Mucosa of stomach (tissue), 1 donor: ENCODE data around the gene SMIM41.

Source experiments
- H3K27me3 ChIP-seq: one replicate; pipeline ENCODE4 v1.7.0; 2013; ENCODE audit warnings: mild to moderate bottlenecking, low read length; ENCODE audit not compliant: control insufficient read depth, insufficient read depth
- H3K36me3 ChIP-seq: one replicate; pipeline ENCODE4 v1.7.0; 2013; ENCODE audit warnings: low read length; ENCODE audit not compliant: control insufficient read depth, insufficient read depth
- H3K4me1 ChIP-seq: one replicate; pipeline ENCODE4 v1.7.0; 2013; ENCODE audit warnings: mild to moderate bottlenecking, low read length; ENCODE audit not compliant: control insufficient read depth, insufficient read depth
- H3K4me3 ChIP-seq: one replicate; pipeline ENCODE4 v1.7.0; 2013; ENCODE audit warnings: low read length
- H3K9ac ChIP-seq: one replicate; pipeline ENCODE4 v1.7.0; 2013; ENCODE audit warnings: mild to moderate bottlenecking, low read length, moderate library complexity
- H3K9me3 ChIP-seq: one replicate; pipeline ENCODE4 v1.7.0; 2013; ENCODE audit warnings: mild to moderate bottlenecking, low read length, moderate library complexity; ENCODE audit not compliant: control insufficient read depth
- donor health status: Pancreatic carcinoma.

SMIM41 gene

DNA sequence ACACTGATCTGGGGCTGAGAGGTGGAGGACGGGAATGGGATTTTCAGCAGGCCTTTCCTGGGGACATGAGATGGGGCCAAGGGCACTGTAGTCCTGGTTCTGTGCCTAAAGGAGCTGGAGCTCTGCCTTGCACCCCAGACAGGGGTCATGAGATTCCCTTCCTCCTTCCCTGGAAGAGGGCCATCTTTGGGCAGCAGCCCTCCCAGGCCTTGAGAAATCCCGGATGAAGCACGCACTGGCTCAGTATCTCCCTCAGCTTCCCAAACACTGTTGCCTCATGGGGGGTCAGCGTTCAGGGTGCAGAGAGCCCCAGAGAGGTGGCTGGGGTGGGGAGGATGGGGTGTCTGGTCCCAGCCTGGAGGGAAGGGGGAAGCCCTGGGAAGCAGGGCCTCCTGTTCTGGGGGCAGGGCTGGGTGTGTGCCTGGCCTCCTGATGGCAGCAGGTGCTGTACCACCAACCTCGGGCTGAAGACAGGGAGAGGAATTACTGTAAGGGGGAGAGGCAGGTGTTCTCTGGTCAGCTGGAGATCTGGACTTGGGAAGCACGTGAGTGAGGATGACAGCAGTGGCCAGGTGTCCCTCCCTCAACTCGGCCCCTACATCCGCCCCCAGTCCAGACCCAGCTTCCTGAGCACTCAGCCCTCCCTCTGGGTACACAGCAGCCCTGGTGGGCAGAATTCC, 36.7 kb upstream of the SMIM41 start:
- H3K4me1 ChIP-seq, result peaks cover 23% of the 10 kb centered on the region
- H3K9me3 ChIP-seq, result no peaks in the 10 kb centered on the region
- H3K36me3 ChIP-seq, result no peaks in the 10 kb centered on the region
- H3K27me3 ChIP-seq, result no peaks in the 10 kb centered on the region
- no peak overlapping the region for H3K4me3 ChIP-seq
- no peak overlapping the region for H3K9ac ChIP-seq

DNA sequence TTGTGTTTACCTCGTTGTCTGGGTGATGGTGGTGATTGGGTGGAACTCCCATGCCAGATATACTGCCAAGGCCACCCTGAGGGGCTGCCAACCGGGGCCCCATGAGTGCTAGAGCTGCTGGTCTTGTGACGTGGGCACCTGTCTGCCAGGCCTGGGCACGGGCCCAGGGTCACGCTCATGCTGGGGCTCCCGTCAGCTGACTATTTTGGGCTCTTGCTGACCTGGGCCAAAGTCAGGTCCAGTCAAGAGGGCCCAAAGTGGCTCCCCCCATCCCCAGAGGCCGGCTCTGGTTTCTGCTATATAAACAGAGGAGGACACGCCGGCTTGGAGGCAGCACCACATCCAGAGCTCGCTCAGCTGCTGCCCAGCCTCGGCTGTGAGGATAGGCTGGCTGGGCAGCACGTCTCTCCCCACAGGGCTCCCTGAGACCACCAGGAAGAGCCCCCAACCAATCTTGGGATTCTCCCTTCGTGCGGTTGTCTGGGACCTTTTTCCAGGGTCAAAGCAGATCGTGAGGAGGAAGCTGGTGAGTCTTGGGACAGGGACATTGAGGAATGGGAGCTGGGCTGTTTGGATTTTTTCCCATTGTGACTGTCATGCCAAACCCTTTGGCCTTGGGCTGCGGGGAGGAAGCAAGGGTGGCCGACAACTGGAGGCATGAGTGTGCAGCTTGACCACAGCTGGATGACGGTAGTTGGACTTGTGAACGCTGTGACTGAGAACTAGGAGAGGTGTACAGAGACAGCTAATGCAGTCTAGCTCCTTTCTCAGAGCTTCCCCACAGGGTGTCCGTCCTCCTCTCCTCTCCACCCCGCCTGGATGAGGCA, 35.9 kb upstream of the SMIM41 start:
- Histone ChIP-seq H3K27me3 (no peaks in the 10 kb centered on the region), H3K36me3 (no peaks in the 10 kb centered on the region), H3K9ac (peak overlapping the region; percentile 36), H3K4me3 (no peak overlapping the region), H3K4me1 (peaks cover 23% of the 10 kb centered on the region), H3K9me3 (no peaks in the 10 kb centered on the region)

- peak overlapping the region; percentile 36 for H3K9ac ChIP-seq
- no peak overlapping the region for H3K4me3 ChIP-seq
- peaks cover 23% of the 10 kb centered on the region for H3K4me1 ChIP-seq
- H3K27me3 ChIP-seq, result no peaks in the 10 kb centered on the region
- H3K9me3 ChIP-seq, result no peaks in the 10 kb centered on the region
- no peaks in the 10 kb centered on the region for H3K36me3 ChIP-seq
Measured at GRCh38 chr12:52044292-52044983, 35.1 kb upstream of the SMIM41 start.

- H3K27me3 ChIP-seq, result no peaks in the 10 kb centered on the region
- H3K9ac ChIP-seq, result no peak overlapping the region
- H3K4me3 ChIP-seq, result no peak overlapping the region
- peaks cover 34% of the 10 kb centered on the region for H3K4me1 ChIP-seq
- H3K9me3 ChIP-seq, result no peaks in the 10 kb centered on the region
- H3K36me3 ChIP-seq, result no peaks in the 10 kb centered on the region
Measured at GRCh38 chr12:52045794-52046199, 33.7 kb upstream of the SMIM41 start.

GRCh38 chr12:52046859-52047258, 32.6 kb upstream of the SMIM41 start:
- no peaks in the 10 kb centered on the region for H3K36me3 ChIP-seq
- no peaks in the 10 kb centered on the region for H3K9me3 ChIP-seq
- H3K4me1 ChIP-seq, result peaks cover 34% of the 10 kb centered on the region

DNA sequence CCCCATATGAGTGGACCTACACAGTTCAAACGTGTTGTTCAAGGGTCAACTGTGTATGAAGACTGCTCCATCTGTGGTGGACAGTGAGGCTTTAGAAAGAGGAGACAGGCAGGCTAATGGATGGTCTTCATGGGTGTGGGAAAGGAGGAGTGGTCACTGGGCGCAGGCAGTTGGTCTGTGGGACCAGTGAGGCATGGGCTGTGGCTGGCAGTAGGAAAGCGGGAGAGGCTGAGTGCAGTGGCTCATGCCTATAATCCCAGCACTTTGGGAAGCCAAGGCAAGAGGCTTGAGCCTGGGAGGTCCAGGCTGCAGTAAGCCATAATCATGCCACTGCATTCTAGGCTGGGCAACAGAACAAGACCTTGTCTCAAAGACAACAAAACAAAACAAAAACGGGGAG, 30.2 kb upstream of the SMIM41 start:
- Histone ChIP-seq H3K9ac (no peak overlapping the region), H3K4me3 (no peak overlapping the region), H3K36me3 (no peaks in the 10 kb centered on the region), H3K4me1 (peaks cover 36% of the 10 kb centered on the region), H3K9me3 (no peaks in the 10 kb centered on the region), H3K27me3 (no peaks in the 10 kb centered on the region)

More at GRCh38 chr12:52046859-52047258, 32.6 kb upstream of the SMIM41 start:
- H3K27me3 ChIP-seq, result no peaks in the 10 kb centered on the region
- no peak overlapping the region for H3K9ac ChIP-seq
- H3K4me3 ChIP-seq, result no peak overlapping the region

GRCh38 chr12:52049688-52050087, 29.8 kb upstream of the SMIM41 start:
- Histone ChIP-seq H3K9ac (no peak overlapping the region), H3K27me3 (no peaks in the 10 kb centered on the region), H3K4me3 (no peak overlapping the region), H3K36me3 (no peaks in the 10 kb centered on the region), H3K4me1 (peaks cover 32% of the 10 kb centered on the region), H3K9me3 (no peaks in the 10 kb centered on the region)

DNA sequence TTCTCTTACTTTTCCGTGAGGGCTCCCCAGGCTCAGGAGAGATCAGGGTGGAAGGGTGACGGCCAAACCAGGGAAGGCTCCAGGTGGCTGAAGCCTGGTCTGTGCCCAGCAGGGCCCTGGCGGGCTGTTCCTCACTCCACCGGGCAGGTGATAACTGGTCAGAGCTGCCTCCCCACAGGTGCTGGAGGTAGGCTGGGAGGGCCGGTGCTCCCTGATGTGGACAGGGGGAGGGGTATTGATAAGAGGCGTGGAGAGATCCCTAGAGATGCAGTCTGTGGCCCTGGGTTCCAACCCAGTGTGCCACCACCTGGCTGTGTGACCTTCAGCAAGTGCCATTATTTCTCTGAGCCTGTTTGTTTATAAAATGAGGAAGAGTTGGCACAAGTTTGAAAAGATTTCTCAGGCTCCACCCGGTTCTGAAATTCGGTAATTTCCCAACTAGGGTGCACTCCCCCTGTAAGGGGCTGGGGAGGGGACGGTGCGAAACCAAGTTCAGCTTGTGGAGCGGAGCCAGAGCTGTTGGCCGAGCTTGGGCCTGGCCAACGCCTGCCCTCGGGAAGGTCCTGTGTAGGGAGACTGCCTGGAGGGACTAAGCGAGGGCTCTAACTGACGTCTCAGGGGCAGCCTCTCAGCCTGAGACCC, 29.3 kb upstream of the SMIM41 start:
- Histone ChIP-seq H3K4me1 (peaks cover 29% of the 10 kb centered on the region), H3K27me3 (no peaks in the 10 kb centered on the region), H3K9me3 (no peaks in the 10 kb centered on the region), H3K9ac (peak overlapping the region; percentile 88), H3K4me3 (peak overlapping the region; percentile 61), H3K36me3 (no peaks in the 10 kb centered on the region)

GRCh38 chr12:52050758-52051541, 28.6 kb upstream of the SMIM41 start, which contains the start of gene NR4A1:
NR4A1 (plus strand) TSS chr12:52051442; CDS start chr12:52054329, 2,887 bp downstream.
- Histone ChIP-seq H3K4me3 (peak within 1 kb of the TSS; percentile 61), H3K4me1 (peaks cover 22% of the 10 kb centered on the region), H3K36me3 (no peaks in the 10 kb centered on the region), H3K27me3 (no peaks in the 10 kb centered on the region), H3K9ac (peak within 1 kb of the TSS; percentile 88), H3K9me3 (no peaks in the 10 kb centered on the region)

DNA sequence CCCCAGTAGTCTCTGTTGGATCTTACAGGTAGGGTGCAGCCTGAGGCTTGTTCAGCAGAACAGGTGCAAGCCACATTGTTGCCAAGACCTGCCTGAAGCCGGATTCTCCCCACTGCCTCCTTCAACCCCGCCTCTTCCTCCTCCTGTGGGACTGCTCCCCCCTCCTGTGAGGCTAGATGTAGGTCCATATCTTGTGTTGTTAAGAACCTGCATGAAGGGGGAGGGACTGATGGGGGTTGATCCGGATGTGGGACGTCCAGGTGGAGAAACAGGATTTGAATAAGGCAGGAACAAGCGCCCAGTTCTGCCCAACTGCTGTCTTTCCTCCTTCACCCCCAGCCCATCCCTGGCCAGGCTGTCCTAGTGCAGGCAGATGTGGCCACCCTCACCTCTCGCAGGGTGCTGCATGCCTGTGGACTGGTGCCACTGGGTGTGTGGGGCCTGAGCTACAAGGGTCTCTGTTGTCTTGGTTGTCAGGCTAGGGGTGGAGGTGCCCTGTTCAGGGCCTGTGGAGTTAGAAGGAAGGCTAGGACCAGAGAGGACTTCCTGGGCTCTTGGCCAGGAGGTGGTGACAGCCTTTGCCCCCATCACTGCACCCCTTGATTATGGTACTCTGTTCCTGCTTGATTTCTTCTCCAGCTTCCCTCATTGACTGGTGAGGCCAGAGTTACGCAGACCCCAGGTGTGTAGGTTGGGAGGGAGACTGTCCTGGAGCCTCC, 26.9 kb upstream of the SMIM41 start:
- H3K27me3 ChIP-seq, result no peaks in the 10 kb centered on the region
- H3K9me3 ChIP-seq, result no peaks in the 10 kb centered on the region
- no peak overlapping the region for H3K4me3 ChIP-seq
- peaks cover 17% of the 10 kb centered on the region for H3K4me1 ChIP-seq
- no peaks in the 10 kb centered on the region for H3K36me3 ChIP-seq
- peak overlapping the region; percentile 62 for H3K9ac ChIP-seq
